HG03457 (cell line): ENCODE measurements around the gene TTBK1.
"Not testable (repeated sequence)": the region's sequence is repeated elsewhere in the genome, so short reads cannot be mapped to it uniquely, and the experiment has no call there.

Experiments used
- ATAC-seq: cut with Tn5 transposase; IDR thresholded peaks from one replicate; pipeline ENCODE4 v1.9.1; 2021; ENCODE audit warnings: moderate number of reproducible peaks; ENCODE audit not compliant: unreplicated experiment

Gene TTBK1

GRCh38 chr6:43302126-43302525 is 58.8 kb downstream of the TTBK1 start:
- no peak for ATAC-seq

- not testable (repeated sequence) for ATAC-seq
These were observed 59.7 kb downstream of the TTBK1 start for GRCh38 chr6:43303006-43303405.

GRCh38 chr6:43303751-43304331 is 60.6 kb downstream of the TTBK1 start:
- no peak for ATAC-seq

GRCh38 chr6:43304361-43304760 is 61.1 kb downstream of the TTBK1 start:
- ATAC-seq: no peak

- no peak for ATAC-seq
These were observed 61.6 kb downstream of the TTBK1 start for GRCh38 chr6:43304882-43305281.

GRCh38 chr6:43306086-43306485 is 62.8 kb downstream of the TTBK1 start:
- ATAC-seq: no peak

- no peak for ATAC-seq
These were observed 64.3 kb downstream of the TTBK1 start for GRCh38 chr6:43307451-43308100.

GRCh38 chr6:43308101-43308989 is 65.1 kb downstream of the TTBK1 start, which contains the start of gene CRIP3:
Gene CRIP3 (minus strand): TSS chr6:43308826. CDS start chr6:43308792, 34 bp downstream.
- peak; percentile 54 for ATAC-seq

- ATAC-seq: no peak
These were observed 65.8 kb downstream of the TTBK1 start for GRCh38 chr6:43308990-43309477.

- no peak for ATAC-seq
These were observed 66.9 kb downstream of the TTBK1 start for GRCh38 chr6:43310134-43310533.

- ATAC-seq: no peak
These were observed 67.3 kb downstream of the TTBK1 start for GRCh38 chr6:43310624-43311023.

GRCh38 chr6:43311666-43312065 is 68.4 kb downstream of the TTBK1 start:
- ATAC-seq: no peak

- no peak for ATAC-seq
These were observed 70.5 kb downstream of the TTBK1 start for GRCh38 chr6:43313813-43314212.

GRCh38 chr6:43318011-43318410 is 74.7 kb downstream of the TTBK1 start:
- ATAC-seq: no peak

- no peak for ATAC-seq
These were observed 82.6 kb downstream of the TTBK1 start for GRCh38 chr6:43325876-43326275.

- no peak for ATAC-seq
These were observed 85.2 kb downstream of the TTBK1 start for GRCh38 chr6:43328528-43328927.

- no peak for ATAC-seq
These were observed 88.2 kb downstream of the TTBK1 start for GRCh38 chr6:43331470-43331869.

- ATAC-seq: no peak
These were observed 88.6 kb downstream of the TTBK1 start for GRCh38 chr6:43331891-43332290.

GRCh38 chr6:43334466-43335095 is 91.3 kb downstream of the TTBK1 start:
- ATAC-seq: no peak

- ATAC-seq: no peak
These were observed 92.2 kb downstream of the TTBK1 start for GRCh38 chr6:43335469-43335868.

GRCh38 chr6:43336382-43336781 is 93.1 kb downstream of the TTBK1 start:
- ATAC-seq: no peak
